ENCODE results near the gene ARL6IP6. TPM values are rescaled to one million over a fixed set of nuclear protein-coding genes. Genes with fewer than 3 reads are reported as not detected.
A peak's percentile ranks its signal among the peaks of the same experiment; 100 is the strongest.

Gene ARL6IP6
- total and polyA plus RNA-seq, 2 of the 13 experiments (the other 11 are each of a cell fraction or from before 2014, with no cell fraction given) = 45.0 to 65.9 TPM

DNA sequence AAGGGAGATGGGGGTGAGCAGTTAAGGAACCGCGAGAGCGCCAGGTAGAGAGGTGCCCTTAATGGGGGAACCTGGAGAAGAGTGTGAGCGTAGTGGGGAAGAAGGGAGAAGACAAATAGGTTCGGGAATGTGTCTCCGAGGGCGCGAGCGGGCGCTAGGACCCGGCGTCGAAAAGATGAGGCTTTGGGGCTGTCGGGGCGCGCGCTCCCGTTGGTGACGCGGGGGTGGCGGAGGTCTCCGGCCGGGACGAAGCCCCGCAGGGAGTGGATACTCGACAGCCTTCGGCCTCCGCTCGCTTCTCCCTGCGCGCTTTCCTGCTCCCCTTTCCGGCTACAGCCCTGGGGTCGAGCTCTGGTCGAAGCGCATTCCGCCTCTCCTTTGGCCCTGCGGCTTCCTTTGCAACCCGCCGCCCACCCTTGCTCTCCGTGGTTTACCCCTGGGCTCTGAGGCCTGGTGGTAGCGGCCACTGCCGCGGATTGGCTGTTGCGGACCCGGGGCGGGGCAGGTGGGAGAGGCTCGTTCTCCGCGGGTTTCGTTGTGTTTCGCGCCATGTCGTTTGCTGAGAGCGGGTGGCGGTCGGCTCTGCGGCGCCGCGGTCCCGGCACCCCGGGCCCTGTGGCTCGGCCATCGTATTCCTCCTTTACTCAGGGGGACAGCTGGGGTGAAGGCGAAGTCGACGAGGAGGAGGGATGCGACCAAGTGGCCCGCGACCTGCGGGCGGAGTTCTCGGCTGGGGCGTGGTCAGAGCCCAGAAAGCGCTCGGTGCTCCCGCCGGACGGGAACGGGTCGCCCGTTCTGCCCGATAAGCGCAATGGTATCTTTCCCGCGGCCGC is at the start of gene ARL6IP6 (continued):
- TF ChIP-seq ZNF563 (CRISPR knock-in tag; IDR thresholded peaks at IDR 0.05) (peak; percentile 86; the same call in 1 of the 2 replicates), ZNF792 (CRISPR knock-in tag; IDR thresholded peaks at IDR 0.05) (peak; percentile 47; the same call in 1 of the 2 replicates), RFX5 (IDR thresholded peaks at IDR 0.05; ENCODE audit: low read depth, low read length) (no peak), ZKSCAN8 (CRISPR knock-in tag; IDR thresholded peaks at IDR 0.05; ENCODE audit: borderline replicate concordance) (no peak), ZNF3 (CRISPR knock-in tag; IDR thresholded peaks at IDR 0.05) (no peak), ZNF674 (CRISPR knock-in tag; IDR thresholded peaks at IDR 0.05; ENCODE audit: low read depth) (peak; percentile 81; the same call in 1 of the 2 replicates), ZSCAN20 (CRISPR knock-in tag; IDR thresholded peaks at IDR 0.05; ENCODE audit: borderline replicate concordance) (no peak), SNRNP70 (IDR thresholded peaks at IDR 0.05; ENCODE audit: low read depth, low read length) (no peak), POGZ (CRISPR knock-in tag; IDR thresholded peaks at IDR 0.05) (peak; percentile 93), MBNL3 (CRISPR knock-in tag; conservative IDR thresholded peaks at IDR 0.05) (no peak), ZBTB7B (CRISPR knock-in tag; IDR thresholded peaks at IDR 0.05) (0 out of 2 replicates have a peak, but pooled peaks have one; percentile 53), STAG1 (CRISPR knock-in tag; IDR thresholded peaks at IDR 0.05) (no peak), KAT7 (CRISPR knock-in tag; IDR thresholded peaks at IDR 0.05; ENCODE audit: borderline replicate concordance) (peak; percentile 81; the same call in 1 of the 2 replicates), ZSCAN21 (CRISPR knock-in tag; IDR thresholded peaks at IDR 0.05; ENCODE audit: borderline replicate concordance) (no peak; the same call in none of the 2 replicates)
- TF ChIP-seq, protein P1, sequence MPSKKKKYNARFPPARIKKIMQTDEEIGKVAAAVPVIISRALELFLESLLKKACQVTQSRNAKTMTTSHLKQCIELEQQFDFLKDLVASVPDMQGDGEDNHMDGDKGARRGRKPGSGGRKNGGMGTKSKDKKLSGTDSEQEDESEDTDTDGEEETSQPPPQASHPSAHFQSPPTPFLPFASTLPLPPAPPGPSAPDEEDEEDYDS (CRISPR knock-in tag; IDR thresholded peaks at IDR 0.05) = peak; percentile 59; the same call in 1 of the 2 replicates
- TF ChIP-seq, protein P2, sequence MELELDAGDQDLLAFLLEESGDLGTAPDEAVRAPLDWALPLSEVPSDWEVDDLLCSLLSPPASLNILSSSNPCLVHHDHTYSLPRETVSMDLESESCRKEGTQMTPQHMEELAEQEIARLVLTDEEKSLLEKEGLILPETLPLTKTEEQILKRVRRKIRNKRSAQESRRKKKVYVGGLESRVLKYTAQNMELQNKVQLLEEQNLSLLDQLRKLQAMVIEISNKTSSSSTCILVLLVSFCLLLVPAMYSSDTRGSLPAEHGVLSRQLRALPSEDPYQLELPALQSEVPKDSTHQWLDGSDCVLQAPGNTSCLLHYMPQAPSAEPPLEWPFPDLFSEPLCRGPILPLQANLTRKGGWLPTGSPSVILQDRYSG (CRISPR knock-in tag; IDR thresholded peaks at IDR 0.05) = no peak
- TF ChIP-seq, protein P3, sequence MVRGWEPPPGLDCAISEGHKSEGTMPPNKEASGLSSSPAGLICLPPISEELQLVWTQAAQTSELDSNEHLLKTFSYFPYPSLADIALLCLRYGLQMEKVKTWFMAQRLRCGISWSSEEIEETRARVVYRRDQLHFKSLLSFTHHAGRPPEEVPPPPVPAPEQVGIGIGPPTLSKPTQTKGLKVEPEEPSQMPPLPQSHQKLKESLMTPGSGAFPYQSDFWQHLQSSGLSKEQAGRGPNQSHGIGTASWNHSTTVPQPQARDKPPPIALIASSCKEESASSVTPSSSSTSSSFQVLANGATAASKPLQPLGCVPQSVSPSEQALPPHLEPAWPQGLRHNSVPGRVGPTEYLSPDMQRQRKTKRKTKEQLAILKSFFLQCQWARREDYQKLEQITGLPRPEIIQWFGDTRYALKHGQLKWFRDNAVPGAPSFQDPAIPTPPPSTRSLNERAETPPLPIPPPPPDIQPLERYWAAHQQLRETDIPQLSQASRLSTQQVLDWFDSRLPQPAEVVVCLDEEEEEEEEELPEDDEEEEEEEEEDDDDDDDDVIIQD (CRISPR knock-in tag; IDR thresholded peaks at IDR 0.05; ENCODE audit: low read depth) = no peak; the same call in 1 of the 2 replicates
- TF ChIP-seq, protein P4, sequence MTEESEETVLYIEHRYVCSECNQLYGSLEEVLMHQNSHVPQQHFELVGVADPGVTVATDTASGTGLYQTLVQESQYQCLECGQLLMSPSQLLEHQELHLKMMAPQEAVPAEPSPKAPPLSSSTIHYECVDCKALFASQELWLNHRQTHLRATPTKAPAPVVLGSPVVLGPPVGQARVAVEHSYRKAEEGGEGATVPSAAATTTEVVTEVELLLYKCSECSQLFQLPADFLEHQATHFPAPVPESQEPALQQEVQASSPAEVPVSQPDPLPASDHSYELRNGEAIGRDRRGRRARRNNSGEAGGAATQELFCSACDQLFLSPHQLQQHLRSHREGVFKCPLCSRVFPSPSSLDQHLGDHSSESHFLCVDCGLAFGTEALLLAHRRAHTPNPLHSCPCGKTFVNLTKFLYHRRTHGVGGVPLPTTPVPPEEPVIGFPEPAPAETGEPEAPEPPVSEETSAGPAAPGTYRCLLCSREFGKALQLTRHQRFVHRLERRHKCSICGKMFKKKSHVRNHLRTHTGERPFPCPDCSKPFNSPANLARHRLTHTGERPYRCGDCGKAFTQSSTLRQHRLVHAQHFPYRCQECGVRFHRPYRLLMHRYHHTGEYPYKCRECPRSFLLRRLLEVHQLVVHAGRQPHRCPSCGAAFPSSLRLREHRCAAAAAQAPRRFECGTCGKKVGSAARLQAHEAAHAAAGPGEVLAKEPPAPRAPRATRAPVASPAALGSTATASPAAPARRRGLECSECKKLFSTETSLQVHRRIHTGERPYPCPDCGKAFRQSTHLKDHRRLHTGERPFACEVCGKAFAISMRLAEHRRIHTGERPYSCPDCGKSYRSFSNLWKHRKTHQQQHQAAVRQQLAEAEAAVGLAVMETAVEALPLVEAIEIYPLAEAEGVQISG (CRISPR knock-in tag; IDR thresholded peaks at IDR 0.05) = peak; percentile 79
- TF ChIP-seq, protein P5, sequence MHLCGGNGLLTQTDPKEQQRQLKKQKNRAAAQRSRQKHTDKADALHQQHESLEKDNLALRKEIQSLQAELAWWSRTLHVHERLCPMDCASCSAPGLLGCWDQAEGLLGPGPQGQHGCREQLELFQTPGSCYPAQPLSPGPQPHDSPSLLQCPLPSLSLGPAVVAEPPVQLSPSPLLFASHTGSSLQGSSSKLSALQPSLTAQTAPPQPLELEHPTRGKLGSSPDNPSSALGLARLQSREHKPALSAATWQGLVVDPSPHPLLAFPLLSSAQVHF (CRISPR knock-in tag; IDR thresholded peaks at IDR 0.05) = peak; percentile 88
- TF ChIP-seq, protein P6, sequence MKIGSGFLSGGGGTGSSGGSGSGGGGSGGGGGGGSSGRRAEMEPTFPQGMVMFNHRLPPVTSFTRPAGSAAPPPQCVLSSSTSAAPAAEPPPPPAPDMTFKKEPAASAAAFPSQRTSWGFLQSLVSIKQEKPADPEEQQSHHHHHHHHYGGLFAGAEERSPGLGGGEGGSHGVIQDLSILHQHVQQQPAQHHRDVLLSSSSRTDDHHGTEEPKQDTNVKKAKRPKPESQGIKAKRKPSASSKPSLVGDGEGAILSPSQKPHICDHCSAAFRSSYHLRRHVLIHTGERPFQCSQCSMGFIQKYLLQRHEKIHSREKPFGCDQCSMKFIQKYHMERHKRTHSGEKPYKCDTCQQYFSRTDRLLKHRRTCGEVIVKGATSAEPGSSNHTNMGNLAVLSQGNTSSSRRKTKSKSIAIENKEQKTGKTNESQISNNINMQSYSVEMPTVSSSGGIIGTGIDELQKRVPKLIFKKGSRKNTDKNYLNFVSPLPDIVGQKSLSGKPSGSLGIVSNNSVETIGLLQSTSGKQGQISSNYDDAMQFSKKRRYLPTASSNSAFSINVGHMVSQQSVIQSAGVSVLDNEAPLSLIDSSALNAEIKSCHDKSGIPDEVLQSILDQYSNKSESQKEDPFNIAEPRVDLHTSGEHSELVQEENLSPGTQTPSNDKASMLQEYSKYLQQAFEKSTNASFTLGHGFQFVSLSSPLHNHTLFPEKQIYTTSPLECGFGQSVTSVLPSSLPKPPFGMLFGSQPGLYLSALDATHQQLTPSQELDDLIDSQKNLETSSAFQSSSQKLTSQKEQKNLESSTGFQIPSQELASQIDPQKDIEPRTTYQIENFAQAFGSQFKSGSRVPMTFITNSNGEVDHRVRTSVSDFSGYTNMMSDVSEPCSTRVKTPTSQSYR (CRISPR knock-in tag; IDR thresholded peaks at IDR 0.05; ENCODE audit: borderline replicate concordance) = no peak
